ENCODE measurements around the gene TP53I13.

TP53I13 gene

DNA sequence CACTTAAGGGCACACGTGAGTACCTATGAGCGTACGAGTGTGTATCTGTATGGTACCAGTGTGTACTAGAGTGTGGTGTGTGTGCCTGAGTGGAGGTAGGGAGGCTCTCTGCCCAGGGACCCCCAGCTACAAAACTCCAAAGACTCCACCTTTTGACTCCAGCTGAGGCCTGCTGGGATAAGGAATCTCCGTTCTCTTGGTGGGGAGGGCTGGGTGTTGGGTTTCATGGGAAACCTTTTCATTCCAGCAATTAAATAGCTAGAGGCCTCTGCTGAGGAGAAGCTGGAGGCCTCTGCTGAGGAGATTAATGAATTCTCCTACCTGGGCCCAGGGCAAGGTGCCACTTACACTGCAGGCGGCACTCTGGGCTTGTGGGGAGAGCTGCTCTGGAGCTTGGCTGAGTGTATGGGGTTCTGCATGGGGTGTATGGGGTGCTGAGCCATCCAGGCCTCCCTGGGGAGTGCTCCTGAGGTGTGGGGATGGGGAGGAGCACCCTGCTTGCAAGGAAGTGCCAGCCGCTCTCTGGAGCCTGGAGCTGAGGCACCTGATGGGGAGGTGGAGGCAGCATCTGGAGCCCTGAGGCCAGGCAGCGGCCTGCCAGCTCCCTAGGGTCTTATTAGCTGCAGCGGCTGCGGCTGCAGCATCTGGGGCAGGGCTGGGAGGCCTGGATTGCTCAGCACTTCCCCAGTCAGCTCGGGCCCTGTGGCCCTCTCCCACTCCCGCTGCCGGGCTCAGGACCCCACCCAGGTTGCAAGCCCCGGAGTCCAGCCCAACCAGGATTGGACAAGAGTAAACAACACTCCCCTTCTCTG is 29.1 kb downstream of the TP53I13 start (continued):
- TF ChIP-seq ZNF571 (tag by site-specific recombination; IDR thresholded peaks at IDR 0.05) (no peak), ZNF76 (tag by site-specific recombination; IDR thresholded peaks at IDR 0.05; ENCODE audit: borderline replicate concordance, low read depth) (peak; percentile 60), ZNF514 (tag by site-specific recombination; IDR thresholded peaks at IDR 0.05) (no peak), ZNF10 (tag by site-specific recombination; IDR thresholded peaks at IDR 0.05) (no peak), ZNF23 (tag by site-specific recombination; IDR thresholded peaks at IDR 0.05; ENCODE audit: borderline replicate concordance) (no peak), MZF1 (tag by site-specific recombination; IDR thresholded peaks at IDR 0.05; ENCODE audit: borderline replicate concordance) (no peak), HOXD13 (CRISPR knock-in tag; IDR thresholded peaks at IDR 0.05; ENCODE audit: borderline replicate concordance) (no peak), ZNF416 (tag by site-specific recombination; IDR thresholded peaks at IDR 0.05) (no peak), ZNF350 (tag by site-specific recombination; IDR thresholded peaks at IDR 0.05) (no peak), ZNF311 (tag by site-specific recombination; IDR thresholded peaks at IDR 0.05; ENCODE audit: borderline replicate concordance) (no peak), ZNF600 (tag by site-specific recombination; IDR thresholded peaks at IDR 0.05) (peak; percentile 57), GLI2 (tag by site-specific recombination; IDR thresholded peaks at IDR 0.05; ENCODE audit: borderline replicate concordance, low read depth) (no peak), GLI4 (tag by site-specific recombination; IDR thresholded peaks at IDR 0.05) (no peak; the same call in 1 of the 2 replicates), GFI1B (tag by site-specific recombination; IDR thresholded peaks at IDR 0.05) (0 out of 2 replicates have a peak, but pooled peaks have one; percentile 32), KLF10 (tag by site-specific recombination; IDR thresholded peaks at IDR 0.05) (no peak), ZNF292 (tag by site-specific recombination; IDR thresholded peaks at IDR 0.05; ENCODE audit: borderline replicate concordance, low read depth) (no peak), GLIS1 (tag by site-specific recombination; IDR thresholded peaks at IDR 0.05) (peak; percentile 89), ZNF48 (tag by site-specific recombination; IDR thresholded peaks at IDR 0.05) (no peak), REPIN1 (tag by site-specific recombination; IDR thresholded peaks at IDR 0.05; ENCODE audit: low read depth) (no peak), RBAK (tag by site-specific recombination; IDR thresholded peaks at IDR 0.05) (no peak), ZNF24 (tag by site-specific recombination; IDR thresholded peaks at IDR 0.05) (no peak)
- TF ChIP-seq, protein P1, sequence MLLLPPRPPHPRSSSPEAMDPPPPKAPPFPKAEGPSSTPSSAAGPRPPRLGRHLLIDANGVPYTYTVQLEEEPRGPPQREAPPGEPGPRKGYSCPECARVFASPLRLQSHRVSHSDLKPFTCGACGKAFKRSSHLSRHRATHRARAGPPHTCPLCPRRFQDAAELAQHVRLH (tag by site-specific recombination; IDR thresholded peaks at IDR 0.05): no peak
- TF ChIP-seq, protein P2, sequence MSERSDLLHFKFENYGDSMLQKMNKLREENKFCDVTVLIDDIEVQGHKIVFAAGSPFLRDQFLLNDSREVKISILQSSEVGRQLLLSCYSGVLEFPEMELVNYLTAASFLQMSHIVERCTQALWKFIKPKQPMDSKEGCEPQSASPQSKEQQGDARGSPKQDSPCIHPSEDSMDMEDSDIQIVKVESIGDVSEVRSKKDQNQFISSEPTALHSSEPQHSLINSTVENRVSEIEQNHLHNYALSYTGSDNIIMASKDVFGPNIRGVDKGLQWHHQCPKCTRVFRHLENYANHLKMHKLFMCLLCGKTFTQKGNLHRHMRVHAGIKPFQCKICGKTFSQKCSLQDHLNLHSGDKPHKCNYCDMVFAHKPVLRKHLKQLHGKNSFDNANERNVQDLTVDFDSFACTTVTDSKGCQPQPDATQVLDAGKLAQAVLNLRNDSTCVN (tag by site-specific recombination; optimal IDR thresholded peaks at IDR 0.05): no peak
- TF ChIP-seq, protein P3, sequence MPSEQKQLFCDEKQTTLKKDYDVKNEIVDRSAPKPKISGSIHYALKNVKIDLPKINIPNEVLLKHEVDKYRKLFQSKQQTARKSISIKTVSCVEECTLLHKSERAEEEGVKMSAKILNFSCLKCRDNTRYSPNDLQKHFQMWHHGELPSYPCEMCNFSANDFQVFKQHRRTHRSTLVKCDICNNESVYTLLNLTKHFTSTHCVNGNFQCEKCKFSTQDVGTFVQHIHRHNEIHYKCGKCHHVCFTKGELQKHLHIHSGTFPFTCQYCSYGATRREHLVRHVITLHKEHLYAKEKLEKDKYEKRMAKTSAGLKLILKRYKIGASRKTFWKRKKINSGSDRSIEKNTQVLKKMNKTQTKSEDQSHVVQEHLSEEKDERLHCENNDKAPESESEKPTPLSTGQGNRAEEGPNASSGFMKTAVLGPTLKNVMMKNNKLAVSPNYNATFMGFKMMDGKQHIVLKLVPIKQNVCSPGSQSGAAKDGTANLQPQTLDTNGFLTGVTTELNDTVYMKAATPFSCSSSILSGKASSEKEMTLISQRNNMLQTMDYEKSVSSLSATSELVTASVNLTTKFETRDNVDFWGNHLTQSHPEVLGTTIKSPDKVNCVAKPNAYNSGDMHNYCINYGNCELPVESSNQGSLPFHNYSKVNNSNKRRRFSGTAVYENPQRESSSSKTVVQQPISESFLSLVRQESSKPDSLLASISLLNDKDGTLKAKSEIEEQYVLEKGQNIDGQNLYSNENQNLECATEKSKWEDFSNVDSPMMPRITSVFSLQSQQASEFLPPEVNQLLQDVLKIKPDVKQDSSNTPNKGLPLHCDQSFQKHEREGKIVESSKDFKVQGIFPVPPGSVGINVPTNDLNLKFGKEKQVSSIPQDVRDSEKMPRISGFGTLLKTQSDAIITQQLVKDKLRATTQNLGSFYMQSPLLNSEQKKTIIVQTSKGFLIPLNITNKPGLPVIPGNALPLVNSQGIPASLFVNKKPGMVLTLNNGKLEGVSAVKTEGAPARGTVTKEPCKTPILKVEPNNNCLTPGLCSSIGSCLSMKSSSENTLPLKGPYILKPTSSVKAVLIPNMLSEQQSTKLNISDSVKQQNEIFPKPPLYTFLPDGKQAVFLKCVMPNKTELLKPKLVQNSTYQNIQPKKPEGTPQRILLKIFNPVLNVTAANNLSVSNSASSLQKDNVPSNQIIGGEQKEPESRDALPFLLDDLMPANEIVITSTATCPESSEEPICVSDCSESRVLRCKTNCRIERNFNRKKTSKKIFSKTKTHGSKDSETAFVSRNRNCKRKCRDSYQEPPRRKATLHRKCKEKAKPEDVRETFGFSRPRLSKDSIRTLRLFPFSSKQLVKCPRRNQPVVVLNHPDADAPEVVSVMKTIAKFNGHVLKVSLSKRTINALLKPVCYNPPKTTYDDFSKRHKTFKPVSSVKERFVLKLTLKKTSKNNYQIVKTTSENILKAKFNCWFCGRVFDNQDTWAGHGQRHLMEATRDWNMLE (tag by site-specific recombination; conservative IDR thresholded peaks at IDR 0.05; ENCODE audit: low read depth): no peak
- TF ChIP-seq, protein P4, sequence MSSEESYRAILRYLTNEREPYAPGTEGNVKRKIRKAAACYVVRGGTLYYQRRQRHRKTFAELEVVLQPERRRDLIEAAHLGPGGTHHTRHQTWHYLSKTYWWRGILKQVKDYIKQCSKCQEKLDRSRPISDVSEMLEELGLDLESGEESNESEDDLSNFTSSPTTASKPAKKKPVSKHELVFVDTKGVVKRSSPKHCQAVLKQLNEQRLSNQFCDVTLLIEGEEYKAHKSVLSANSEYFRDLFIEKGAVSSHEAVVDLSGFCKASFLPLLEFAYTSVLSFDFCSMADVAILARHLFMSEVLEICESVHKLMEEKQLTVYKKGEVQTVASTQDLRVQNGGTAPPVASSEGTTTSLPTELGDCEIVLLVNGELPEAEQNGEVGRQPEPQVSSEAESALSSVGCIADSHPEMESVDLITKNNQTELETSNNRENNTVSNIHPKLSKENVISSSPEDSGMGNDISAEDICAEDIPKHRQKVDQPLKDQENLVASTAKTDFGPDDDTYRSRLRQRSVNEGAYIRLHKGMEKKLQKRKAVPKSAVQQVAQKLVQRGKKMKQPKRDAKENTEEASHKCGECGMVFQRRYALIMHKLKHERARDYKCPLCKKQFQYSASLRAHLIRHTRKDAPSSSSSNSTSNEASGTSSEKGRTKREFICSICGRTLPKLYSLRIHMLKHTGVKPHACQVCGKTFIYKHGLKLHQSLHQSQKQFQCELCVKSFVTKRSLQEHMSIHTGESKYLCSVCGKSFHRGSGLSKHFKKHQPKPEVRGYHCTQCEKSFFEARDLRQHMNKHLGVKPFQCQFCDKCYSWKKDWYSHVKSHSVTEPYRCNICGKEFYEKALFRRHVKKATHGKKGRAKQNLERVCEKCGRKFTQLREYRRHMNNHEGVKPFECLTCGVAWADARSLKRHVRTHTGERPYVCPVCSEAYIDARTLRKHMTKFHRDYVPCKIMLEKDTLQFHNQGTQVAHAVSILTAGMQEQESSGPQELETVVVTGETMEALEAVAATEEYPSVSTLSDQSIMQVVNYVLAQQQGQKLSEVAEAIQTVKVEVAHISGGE (tag by site-specific recombination; conservative IDR thresholded peaks at IDR 0.05; ENCODE audit: low read depth): no peak
- TF ChIP-seq, protein P5, sequence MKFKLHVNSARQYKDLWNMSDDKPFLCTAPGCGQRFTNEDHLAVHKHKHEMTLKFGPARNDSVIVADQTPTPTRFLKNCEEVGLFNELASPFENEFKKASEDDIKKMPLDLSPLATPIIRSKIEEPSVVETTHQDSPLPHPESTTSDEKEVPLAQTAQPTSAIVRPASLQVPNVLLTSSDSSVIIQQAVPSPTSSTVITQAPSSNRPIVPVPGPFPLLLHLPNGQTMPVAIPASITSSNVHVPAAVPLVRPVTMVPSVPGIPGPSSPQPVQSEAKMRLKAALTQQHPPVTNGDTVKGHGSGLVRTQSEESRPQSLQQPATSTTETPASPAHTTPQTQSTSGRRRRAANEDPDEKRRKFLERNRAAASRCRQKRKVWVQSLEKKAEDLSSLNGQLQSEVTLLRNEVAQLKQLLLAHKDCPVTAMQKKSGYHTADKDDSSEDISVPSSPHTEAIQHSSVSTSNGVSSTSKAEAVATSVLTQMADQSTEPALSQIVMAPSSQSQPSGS (tag by site-specific recombination; IDR thresholded peaks at IDR 0.05; ENCODE audit: low read depth): no peak
- TF ChIP-seq, protein P6, sequence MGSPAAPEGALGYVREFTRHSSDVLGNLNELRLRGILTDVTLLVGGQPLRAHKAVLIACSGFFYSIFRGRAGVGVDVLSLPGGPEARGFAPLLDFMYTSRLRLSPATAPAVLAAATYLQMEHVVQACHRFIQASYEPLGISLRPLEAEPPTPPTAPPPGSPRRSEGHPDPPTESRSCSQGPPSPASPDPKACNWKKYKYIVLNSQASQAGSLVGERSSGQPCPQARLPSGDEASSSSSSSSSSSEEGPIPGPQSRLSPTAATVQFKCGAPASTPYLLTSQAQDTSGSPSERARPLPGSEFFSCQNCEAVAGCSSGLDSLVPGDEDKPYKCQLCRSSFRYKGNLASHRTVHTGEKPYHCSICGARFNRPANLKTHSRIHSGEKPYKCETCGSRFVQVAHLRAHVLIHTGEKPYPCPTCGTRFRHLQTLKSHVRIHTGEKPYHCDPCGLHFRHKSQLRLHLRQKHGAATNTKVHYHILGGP (tag by site-specific recombination; IDR thresholded peaks at IDR 0.05): no peak

Measured in HEK293 (cell line).